Tibial nerve (tissue), 4 donors: ENCODE data around the gene ENPP1. TPM values are rescaled to one million over a fixed set of nuclear protein-coding genes. Genes with fewer than 3 reads are reported as not detected.
A peak's percentile ranks its signal among the peaks of the same experiment; 100 is the strongest.

ENCODE experiments used
- DNase-seq, 2 donors: peaks; one replicate each; pipeline ENCODE4 v3.0.0-alpha.2; 2019; ENCODE audit warnings: low spot score in 2 of 2
- H3K27ac ChIP-seq, 4 donors: fragments of 200-600 bp; sonication (generic) in 3 of 4; one replicate each; pipeline ENCODE4 v1.5.1; 2017 to 2019; ENCODE audit warnings: mild to moderate bottlenecking in 1 of 4
- H3K27me3 ChIP-seq, 2 donors: fragments of 200-600 bp; sonication (generic) in 1 of 2; one replicate each; pipeline versions ENCODE4 v1.5.1 to v1.6.0; 2017 to 2019
- H3K36me3 ChIP-seq, 3 donors: fragments of 200-600 bp; sonication (generic); one replicate each; pipeline ENCODE4 v1.5.1; 2018 to 2019
- H3K4me1 ChIP-seq, 4 donors: fragments of 200-600 bp; sonication (generic) in 3 of 4; one replicate each; pipeline ENCODE4 v1.5.1; 2017 to 2019
- H3K4me3 ChIP-seq, 4 donors: fragments of 200-600 bp; sonication (generic) in 3 of 4; one replicate each; pipeline ENCODE4 v1.5.1; 2017 to 2019; ENCODE audit warnings: mild to moderate bottlenecking in 1 of 4, moderate library complexity in 1 of 4
- H3K9me3 ChIP-seq, 4 donors: fragments of 200-600 bp; sonication (generic) in 3 of 4; one replicate each; pipeline ENCODE4 v1.5.1; 2017 to 2019
- EP300 ChIP-seq, 2 donors: sonication (generic); formaldehyde crosslinking; IDR thresholded peaks; one replicate each; pipeline ENCODE4 v1.6.1; 2017; ENCODE audit warnings: antibody characterized with exemption in 2 of 2, mild to moderate bottlenecking in 1 of 2
- POLR2A ChIP-seq, 2 donors: fragments of 450-650 bp; IDR thresholded peaks; one replicate each; pipeline ENCODE4 v1.6.1; 2017; ENCODE audit warnings: antibody characterized with exemption in 2 of 2, mild to moderate bottlenecking in 2 of 2, moderate library complexity in 2 of 2
- WGBS, 2 donors: methylation state at CpG; one replicate each; pipeline ENCODE4 v1.1.5; 2018; 5-methylcytosine and 5-hydroxymethylcytosine counted together
- total RNA-seq, 4 donors: library from RNA; depleted of rRNA; stranded (reverse); fragments of >200 nt; gene quantifications; one replicate each; pipeline ENCODE4 v1.1.0, GENCODE V29; 2016
- TF ChIP-seq, protein P1 (sequence below), 5 experiments: fragments of 200-600 bp in 3 of 5; fragments of 450-650 bp in 2 of 5; sonication (generic) in 3 of 5; IDR thresholded peaks; one replicate each; pipeline ENCODE4 v1.5.1; 2016 to 2019; ENCODE audit warnings: antibody characterized with exemption in 5 of 5, mild to moderate bottlenecking in 3 of 5, moderate library complexity in 2 of 5

The ENPP1 gene
- total RNA-seq, 4 donors from 2014 or later: 11.8 to 22.8 (median 18.7) TPM

DNA sequence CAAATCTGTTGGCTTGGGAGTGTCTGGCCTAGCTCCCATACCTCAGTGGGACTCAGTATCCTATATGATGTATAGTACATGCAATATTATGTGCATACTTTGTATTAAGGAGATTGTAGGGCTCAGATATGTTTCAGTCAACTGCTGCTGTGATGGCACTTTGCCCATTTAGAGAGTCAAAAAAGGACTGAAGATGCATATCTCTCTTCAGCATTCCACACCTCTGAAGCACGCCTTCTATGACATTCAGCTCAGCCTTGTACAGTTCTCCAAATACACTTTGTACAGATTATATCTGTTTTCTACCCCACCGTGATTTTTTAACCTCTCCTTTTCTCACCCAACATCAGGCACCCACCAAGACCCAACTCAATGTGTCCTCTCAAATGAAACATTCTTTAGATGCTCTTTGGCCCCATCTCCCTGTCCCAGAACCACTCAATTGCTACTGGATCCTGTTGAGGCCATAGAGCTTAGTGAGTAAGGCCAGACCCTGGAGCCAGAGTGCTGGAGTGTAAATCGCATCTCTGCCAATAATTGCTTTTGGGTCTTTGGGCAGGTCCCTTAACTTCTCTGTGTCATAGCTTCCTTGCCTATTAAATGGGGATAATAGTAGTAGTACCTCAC lies 15.6 kb downstream of the ENPP1 start:
- no peaks in the 10 kb centered on the region for H3K9me3 ChIP-seq
- no peaks in the 10 kb centered on the region for H3K27me3 ChIP-seq
- no peak for DNase-seq
- H3K27ac ChIP-seq: no peak overlapping the region
- no peaks in the 10 kb centered on the region for H3K36me3 ChIP-seq
- no peak for TF ChIP-seq POLR2A (IDR thresholded peaks at IDR 0.05)
- TF ChIP-seq EP300 (IDR thresholded peaks at IDR 0.05): no peak
- TF ChIP-seq, protein P1, sequence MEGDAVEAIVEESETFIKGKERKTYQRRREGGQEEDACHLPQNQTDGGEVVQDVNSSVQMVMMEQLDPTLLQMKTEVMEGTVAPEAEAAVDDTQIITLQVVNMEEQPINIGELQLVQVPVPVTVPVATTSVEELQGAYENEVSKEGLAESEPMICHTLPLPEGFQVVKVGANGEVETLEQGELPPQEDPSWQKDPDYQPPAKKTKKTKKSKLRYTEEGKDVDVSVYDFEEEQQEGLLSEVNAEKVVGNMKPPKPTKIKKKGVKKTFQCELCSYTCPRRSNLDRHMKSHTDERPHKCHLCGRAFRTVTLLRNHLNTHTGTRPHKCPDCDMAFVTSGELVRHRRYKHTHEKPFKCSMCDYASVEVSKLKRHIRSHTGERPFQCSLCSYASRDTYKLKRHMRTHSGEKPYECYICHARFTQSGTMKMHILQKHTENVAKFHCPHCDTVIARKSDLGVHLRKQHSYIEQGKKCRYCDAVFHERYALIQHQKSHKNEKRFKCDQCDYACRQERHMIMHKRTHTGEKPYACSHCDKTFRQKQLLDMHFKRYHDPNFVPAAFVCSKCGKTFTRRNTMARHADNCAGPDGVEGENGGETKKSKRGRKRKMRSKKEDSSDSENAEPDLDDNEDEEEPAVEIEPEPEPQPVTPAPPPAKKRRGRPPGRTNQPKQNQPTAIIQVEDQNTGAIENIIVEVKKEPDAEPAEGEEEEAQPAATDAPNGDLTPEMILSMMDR (IDR thresholded peaks at IDR 0.05): no peak
- H3K4me3 ChIP-seq: no peak overlapping the region
- WGBS, 2 donors: 92 to 94% methylated on average over 3 of the region's 3 CpGs
- H3K4me1 ChIP-seq: no peaks in the 10 kb centered on the region

DNA sequence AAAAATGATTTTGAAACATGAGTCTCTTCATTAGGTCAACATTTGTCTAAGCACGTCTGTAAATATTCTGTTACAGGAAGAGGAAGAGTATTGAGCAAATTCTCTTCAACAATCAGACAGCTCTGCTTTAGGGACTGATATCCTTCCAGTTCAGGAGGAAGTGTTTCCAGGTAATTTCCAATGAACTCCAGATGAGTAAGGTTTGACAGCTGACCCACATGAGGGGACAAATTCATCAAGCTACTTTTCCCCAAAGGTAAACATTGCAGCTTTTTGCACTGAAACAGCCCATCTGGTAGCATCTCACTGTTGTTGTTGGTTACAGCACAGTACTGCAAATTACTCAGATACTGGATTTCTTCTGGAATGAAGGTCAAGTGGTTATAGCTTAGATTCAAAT lies 18.1 kb downstream of the ENPP1 start:
- H3K4me1 ChIP-seq: peaks cover 0 to 9% (median 0%) of the 10 kb centered on the region in 4 donors
- no peak overlapping the region for H3K27ac ChIP-seq
- H3K36me3 ChIP-seq: no peaks in the 10 kb centered on the region
- H3K9me3 ChIP-seq: no peaks in the 10 kb centered on the region
- WGBS, 2 donors: 21 to 28% methylated on average over 1 of the region's 1 CpG
- H3K4me3 ChIP-seq: no peak overlapping the region
- no peaks in the 10 kb centered on the region for H3K27me3 ChIP-seq
- TF ChIP-seq, protein P1 (IDR thresholded peaks at IDR 0.05): no peak
- TF ChIP-seq POLR2A (IDR thresholded peaks at IDR 0.05) (no peak), EP300 (IDR thresholded peaks at IDR 0.05) (no peak)
- DNase-seq: no peak

GRCh38 chr6:131828080-131828479 lies 20.3 kb downstream of the ENPP1 start:
- peak overlapping the region in 2 of 4 donors; percentile 53 to 78 for H3K27ac ChIP-seq
- WGBS, 2 donors: 89 to 90% methylated on average over 7 of the region's 7 CpGs

DNA sequence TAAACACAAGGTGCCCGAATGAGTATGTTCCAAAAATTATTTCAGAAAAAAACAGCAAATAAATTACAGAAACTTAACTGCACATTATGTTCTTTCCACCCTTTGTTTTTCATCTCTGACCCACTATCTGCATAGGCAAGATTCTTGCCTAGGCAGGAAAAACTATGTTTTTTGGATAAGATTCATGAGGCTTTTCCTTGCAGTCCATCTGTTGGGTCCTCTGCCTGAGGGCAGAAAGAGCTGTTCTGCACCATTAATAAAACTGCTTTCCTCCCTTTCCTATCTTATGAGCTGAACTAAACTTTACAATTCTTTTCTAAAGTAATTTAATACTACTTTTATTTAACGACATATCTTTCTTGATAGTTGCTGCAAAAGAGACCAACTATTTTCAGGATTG lies 21.1 kb downstream of the ENPP1 start:
- Histone ChIP-seq H3K4me3 (no peak overlapping the region), H3K27ac (peak overlapping the region in 2 of 4 donors; percentile 53 to 78), H3K27me3 (no peaks in the 10 kb centered on the region), H3K36me3 (no peaks in the 10 kb centered on the region), H3K4me1 (peaks cover 0 to 12% (median 0%) of the 10 kb centered on the region in 4 donors), H3K9me3 (no peaks in the 10 kb centered on the region)
- no peak for DNase-seq
- TF ChIP-seq EP300 (IDR thresholded peaks at IDR 0.05): peak in 1 of 2 donors; percentile 35
- TF ChIP-seq POLR2A (IDR thresholded peaks at IDR 0.05): no peak
- TF ChIP-seq, protein P1 (IDR thresholded peaks at IDR 0.05): no peak
- 66 to 73% methylated on average over 2 of the region's 2 CpGs for WGBS, 2 donors

More at GRCh38 chr6:131828080-131828479, 20.3 kb downstream of the ENPP1 start:
- no peaks in the 10 kb centered on the region for H3K36me3 ChIP-seq
- no peaks in the 10 kb centered on the region for H3K9me3 ChIP-seq
- TF ChIP-seq EP300 (IDR thresholded peaks at IDR 0.05): peak in 1 of 2 donors; percentile 27
- TF ChIP-seq POLR2A (IDR thresholded peaks at IDR 0.05): no peak
- no peak overlapping the region for H3K4me3 ChIP-seq
- peaks cover 0 to 12% (median 0%) of the 10 kb centered on the region in 4 donors for H3K4me1 ChIP-seq
- H3K27me3 ChIP-seq: no peaks in the 10 kb centered on the region
- peak in 1 of 2 donors; percentile 25 for DNase-seq

DNA sequence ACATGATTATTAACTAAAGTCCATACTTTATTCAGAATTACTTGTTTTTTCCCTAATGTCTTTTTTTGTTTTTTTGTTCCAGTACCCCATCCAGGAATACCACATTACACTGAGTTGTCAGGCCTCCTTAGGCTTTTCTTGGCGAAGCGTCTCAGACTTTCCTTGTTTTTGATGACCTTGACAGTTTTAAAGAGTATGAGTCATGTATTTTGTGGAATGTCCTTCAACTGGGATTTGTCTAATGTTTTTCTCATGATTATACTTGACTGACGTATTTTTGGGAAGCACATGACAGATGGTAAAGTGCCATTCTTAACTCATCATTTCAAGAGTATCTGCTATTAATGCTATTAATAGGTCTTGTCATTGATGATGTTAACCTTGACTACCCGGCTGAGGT lies 23.6 kb downstream of the ENPP1 start:
- WGBS, 2 donors: 48 to 57% methylated on average over 4 of the region's 4 CpGs
- Histone ChIP-seq H3K27ac (peak overlapping the region in 2 of 4 donors; percentile 41 to 48), H3K36me3 (no peaks in the 10 kb centered on the region), H3K4me3 (no peak overlapping the region), H3K4me1 (peaks cover 0 to 12% (median 0%) of the 10 kb centered on the region in 4 donors), H3K27me3 (no peaks in the 10 kb centered on the region), H3K9me3 (no peaks in the 10 kb centered on the region)
- TF ChIP-seq EP300 (IDR thresholded peaks at IDR 0.05): peak in 1 of 2 donors; percentile 41
- TF ChIP-seq, protein P1 (IDR thresholded peaks at IDR 0.05): no peak
- DNase-seq: no peak
